Suprapubic skin (tissue), 4 donors: ENCODE data around the gene ABHD11.

Experiments
- POLR2A ChIP-seq, 2 donors: fragments of 450-650 bp; IDR thresholded peaks; one replicate each; pipeline ENCODE4 v1.6.1; 2017; ENCODE audit warnings: antibody characterized with exemption in 2 of 2, mild to moderate bottlenecking in 2 of 2, moderate library complexity in 2 of 2
- POLR2AphosphoS5 ChIP-seq, 3 donors: sonication (generic); formaldehyde crosslinking; IDR thresholded peaks; one replicate each; pipeline ENCODE4 v1.6.1; 2017; ENCODE audit warnings: antibody characterized with exemption in 3 of 3
- TF ChIP-seq, protein P1 (sequence below), 2 donors: fragments of 200-600 bp in 1 of 2; fragments of 450-650 bp in 1 of 2; sonication (generic) in 1 of 2; IDR thresholded peaks; one replicate each; pipeline ENCODE4 v1.5.1; 2016 to 2019; ENCODE audit warnings: antibody characterized with exemption in 2 of 2, mild to moderate bottlenecking in 1 of 2, moderate library complexity in 1 of 2

DNA sequence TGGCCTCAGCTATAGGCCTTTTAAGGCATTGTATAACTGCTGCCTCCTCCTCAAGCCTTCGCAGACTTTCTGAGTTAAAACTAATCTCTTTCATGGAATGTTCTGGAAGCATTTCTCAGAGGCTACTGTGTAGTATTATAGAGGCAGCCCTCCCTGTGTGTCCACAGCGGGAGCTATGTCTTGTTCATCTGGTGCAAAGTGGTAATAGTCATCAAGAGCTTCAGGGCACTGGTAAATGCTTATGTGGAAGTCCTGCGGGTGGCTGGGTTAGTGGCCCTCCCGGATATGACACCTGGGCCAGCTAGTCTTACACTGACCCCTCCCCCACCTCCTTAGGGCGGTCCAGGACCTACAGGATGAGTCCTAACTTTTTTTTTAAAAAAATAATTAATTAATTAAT is 2.2 kb upstream of the ABHD11 start:
- TF ChIP-seq, protein P1, sequence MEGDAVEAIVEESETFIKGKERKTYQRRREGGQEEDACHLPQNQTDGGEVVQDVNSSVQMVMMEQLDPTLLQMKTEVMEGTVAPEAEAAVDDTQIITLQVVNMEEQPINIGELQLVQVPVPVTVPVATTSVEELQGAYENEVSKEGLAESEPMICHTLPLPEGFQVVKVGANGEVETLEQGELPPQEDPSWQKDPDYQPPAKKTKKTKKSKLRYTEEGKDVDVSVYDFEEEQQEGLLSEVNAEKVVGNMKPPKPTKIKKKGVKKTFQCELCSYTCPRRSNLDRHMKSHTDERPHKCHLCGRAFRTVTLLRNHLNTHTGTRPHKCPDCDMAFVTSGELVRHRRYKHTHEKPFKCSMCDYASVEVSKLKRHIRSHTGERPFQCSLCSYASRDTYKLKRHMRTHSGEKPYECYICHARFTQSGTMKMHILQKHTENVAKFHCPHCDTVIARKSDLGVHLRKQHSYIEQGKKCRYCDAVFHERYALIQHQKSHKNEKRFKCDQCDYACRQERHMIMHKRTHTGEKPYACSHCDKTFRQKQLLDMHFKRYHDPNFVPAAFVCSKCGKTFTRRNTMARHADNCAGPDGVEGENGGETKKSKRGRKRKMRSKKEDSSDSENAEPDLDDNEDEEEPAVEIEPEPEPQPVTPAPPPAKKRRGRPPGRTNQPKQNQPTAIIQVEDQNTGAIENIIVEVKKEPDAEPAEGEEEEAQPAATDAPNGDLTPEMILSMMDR (IDR thresholded peaks at IDR 0.05): no peak
- TF ChIP-seq POLR2AphosphoS5 (IDR thresholded peaks at IDR 0.05) (no peak), POLR2A (IDR thresholded peaks at IDR 0.05) (no peak)
